Measurements from ENCODE around the gene TRIM29. TPM values are rescaled to one million over a fixed set of nuclear protein-coding genes. Genes with fewer than 3 reads are reported as not detected.

Gene TRIM29
- total and polyA plus RNA-seq, 2 of the 13 experiments (the other 11 are each of a cell fraction or from before 2014, with no cell fraction given) = 0.86 TPM

GRCh38 chr11:120106354-120107150 is 31.4 kb downstream of the TRIM29 start (continued):
- TF ChIP-seq RAD51 (IDR thresholded peaks at IDR 0.05; ENCODE audit: borderline replicate concordance) = no peak
- no peak for TF ChIP-seq BCL3 (CRISPR knock-in tag; IDR thresholded peaks at IDR 0.05)
- TF ChIP-seq IRF1 (CRISPR knock-in tag; IDR thresholded peaks at IDR 0.05; ENCODE audit: low read depth) = no peak
- no peak for TF ChIP-seq ZNF124 (CRISPR knock-in tag; IDR thresholded peaks at IDR 0.05)
- no peak for TF ChIP-seq TGIF2 (CRISPR knock-in tag; IDR thresholded peaks at IDR 0.05)

GRCh38 chr11:120105576-120105975 is 32.3 kb downstream of the TRIM29 start:
- Histone ChIP-seq H2AFZ (ENCODE audit: low read length) (no peak overlapping the region), H3K27me3 (ENCODE audit: control insufficient read depth in 1 of 2, insufficient read depth in 2 of 2, low read length in 2 of 2) (peaks cover 4 to 45% of the 10 kb centered on the region in 2 experiments; a peak in 4 of 5 replicates), H3K4me3 (replicated peaks in 1 of 3; ENCODE audit: insufficient read depth in 1 of 3, low read depth in 2 of 3, low read length in 3 of 3) (no peak overlapping the region), H3K4me1 (ENCODE audit: insufficient read depth, low read length) (no peaks in the 10 kb centered on the region), H3K27ac (ENCODE audit: extremely low read length, insufficient read depth, low read length) (no peak overlapping the region), H3K9ac (ENCODE audit: insufficient read depth, low read depth, low read length) (no peak overlapping the region), H3K36me3 (replicated peaks in 1 of 2; ENCODE audit: control insufficient read depth in 1 of 2, insufficient read depth in 2 of 2, low read length in 2 of 2) (no peaks in the 10 kb centered on the region), H3K9me3 (ENCODE audit: low read length) (no peaks in the 10 kb centered on the region), H4K20me1 (ENCODE audit: insufficient read depth, low read length) (no peaks in the 10 kb centered on the region; the same call in 1 of the 2 replicates), H3K79me2 (ENCODE audit: insufficient read depth, low read length) (no peaks in the 10 kb centered on the region), H3K4me2 (ENCODE audit: low read depth, low read length) (no peak overlapping the region)
- BruUV-seq (replicated peaks) = no TSS peak
- ChIA-PET POLR2A (no interaction called here), CTCF (ENCODE audit: low intra/inter-chr PET ratio, low total read pairs) (no interaction called here)
- DNase-seq (ENCODE audit: low spot score) (no peak), FAIRE-seq (no peak), ATAC-seq (no peak)
- 13% methylated on average over 5 of the region's 6 CpGs for WGBS (ENCODE audit: low lambda C conversion rate)
- intact Hi-C loops (cut with micrococcal nuclease; ENCODE audit: unreplicated experiment) = no loop called here
- in situ Hi-C loops (cut with HindIII; ENCODE audit: extremely low pct_ligation_motif_present, low pct_unique_long_range_greater_than_20kb) = loop anchor here (10.0 kb wide), 2 partner anchors 441 to 621 kb away; no protein-coding TSS in a partner anchor
- TF ChIP-seq ZNF282 (IDR thresholded peaks at IDR 0.05; ENCODE audit: partially characterized antibody) = no peak
- TF ChIP-seq ZNF7 (CRISPR knock-in tag; IDR thresholded peaks at IDR 0.05) = no peak
- TF ChIP-seq ZNF513 (CRISPR knock-in tag; conservative IDR thresholded peaks at IDR 0.05) = no peak
- TF ChIP-seq MAF1 (CRISPR knock-in tag; IDR thresholded peaks at IDR 0.05; ENCODE audit: borderline replicate concordance) = no peak
- no peak for TF ChIP-seq HMGXB4 (CRISPR knock-in tag; IDR thresholded peaks at IDR 0.05; ENCODE audit: borderline replicate concordance in 1 of 2, low read depth in 1 of 2)
- no peak for TF ChIP-seq NR2F1 (CRISPR knock-in tag; IDR thresholded peaks at IDR 0.05)
- no peak for TF ChIP-seq KLF15 (CRISPR knock-in tag; IDR thresholded peaks at IDR 0.05; ENCODE audit: borderline replicate concordance)
- no peak for TF ChIP-seq ADNP (CRISPR knock-in tag; IDR thresholded peaks at IDR 0.05)
- no peak for TF ChIP-seq ZBTB7A (CRISPR knock-in tag; IDR thresholded peaks at IDR 0.05)
- TF ChIP-seq MYNN (CRISPR knock-in tag; IDR thresholded peaks at IDR 0.05; ENCODE audit: low read depth) = no peak
- TF ChIP-seq CBX5 (CRISPR knock-in tag; IDR thresholded peaks at IDR 0.05; ENCODE audit: borderline replicate concordance) = no peak

Measured in HepG2 (cell line).